Measurements from ENCODE around the gene CDKN3.

DNA sequence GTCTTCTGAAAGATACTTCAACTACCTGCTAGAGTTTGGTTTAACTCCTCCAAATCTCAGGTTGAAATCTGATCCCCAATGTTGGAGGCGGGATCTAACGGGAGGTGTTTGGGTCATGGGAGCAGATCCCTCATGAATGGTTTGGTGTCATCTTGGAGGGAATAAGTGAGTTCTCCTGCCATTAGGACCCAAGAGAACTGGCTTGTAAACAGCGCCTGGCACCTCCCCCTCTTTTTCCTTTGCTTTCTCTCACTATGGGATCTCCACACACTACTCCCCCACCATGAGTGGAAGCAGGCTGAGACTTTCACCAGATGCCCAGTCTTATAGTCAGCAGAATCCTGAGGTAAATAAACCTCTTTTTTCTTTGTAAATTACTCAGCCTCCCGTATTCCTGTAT, 41.9 kb downstream of the CDKN3 start:
- TF ChIP-seq, protein P1, sequence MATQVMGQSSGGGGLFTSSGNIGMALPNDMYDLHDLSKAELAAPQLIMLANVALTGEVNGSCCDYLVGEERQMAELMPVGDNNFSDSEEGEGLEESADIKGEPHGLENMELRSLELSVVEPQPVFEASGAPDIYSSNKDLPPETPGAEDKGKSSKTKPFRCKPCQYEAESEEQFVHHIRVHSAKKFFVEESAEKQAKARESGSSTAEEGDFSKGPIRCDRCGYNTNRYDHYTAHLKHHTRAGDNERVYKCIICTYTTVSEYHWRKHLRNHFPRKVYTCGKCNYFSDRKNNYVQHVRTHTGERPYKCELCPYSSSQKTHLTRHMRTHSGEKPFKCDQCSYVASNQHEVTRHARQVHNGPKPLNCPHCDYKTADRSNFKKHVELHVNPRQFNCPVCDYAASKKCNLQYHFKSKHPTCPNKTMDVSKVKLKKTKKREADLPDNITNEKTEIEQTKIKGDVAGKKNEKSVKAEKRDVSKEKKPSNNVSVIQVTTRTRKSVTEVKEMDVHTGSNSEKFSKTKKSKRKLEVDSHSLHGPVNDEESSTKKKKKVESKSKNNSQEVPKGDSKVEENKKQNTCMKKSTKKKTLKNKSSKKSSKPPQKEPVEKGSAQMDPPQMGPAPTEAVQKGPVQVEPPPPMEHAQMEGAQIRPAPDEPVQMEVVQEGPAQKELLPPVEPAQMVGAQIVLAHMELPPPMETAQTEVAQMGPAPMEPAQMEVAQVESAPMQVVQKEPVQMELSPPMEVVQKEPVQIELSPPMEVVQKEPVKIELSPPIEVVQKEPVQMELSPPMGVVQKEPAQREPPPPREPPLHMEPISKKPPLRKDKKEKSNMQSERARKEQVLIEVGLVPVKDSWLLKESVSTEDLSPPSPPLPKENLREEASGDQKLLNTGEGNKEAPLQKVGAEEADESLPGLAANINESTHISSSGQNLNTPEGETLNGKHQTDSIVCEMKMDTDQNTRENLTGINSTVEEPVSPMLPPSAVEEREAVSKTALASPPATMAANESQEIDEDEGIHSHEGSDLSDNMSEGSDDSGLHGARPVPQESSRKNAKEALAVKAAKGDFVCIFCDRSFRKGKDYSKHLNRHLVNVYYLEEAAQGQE (IDR thresholded peaks at IDR 0.05; ENCODE audit: low read depth), result no peak
- TF ChIP-seq, protein P2, sequence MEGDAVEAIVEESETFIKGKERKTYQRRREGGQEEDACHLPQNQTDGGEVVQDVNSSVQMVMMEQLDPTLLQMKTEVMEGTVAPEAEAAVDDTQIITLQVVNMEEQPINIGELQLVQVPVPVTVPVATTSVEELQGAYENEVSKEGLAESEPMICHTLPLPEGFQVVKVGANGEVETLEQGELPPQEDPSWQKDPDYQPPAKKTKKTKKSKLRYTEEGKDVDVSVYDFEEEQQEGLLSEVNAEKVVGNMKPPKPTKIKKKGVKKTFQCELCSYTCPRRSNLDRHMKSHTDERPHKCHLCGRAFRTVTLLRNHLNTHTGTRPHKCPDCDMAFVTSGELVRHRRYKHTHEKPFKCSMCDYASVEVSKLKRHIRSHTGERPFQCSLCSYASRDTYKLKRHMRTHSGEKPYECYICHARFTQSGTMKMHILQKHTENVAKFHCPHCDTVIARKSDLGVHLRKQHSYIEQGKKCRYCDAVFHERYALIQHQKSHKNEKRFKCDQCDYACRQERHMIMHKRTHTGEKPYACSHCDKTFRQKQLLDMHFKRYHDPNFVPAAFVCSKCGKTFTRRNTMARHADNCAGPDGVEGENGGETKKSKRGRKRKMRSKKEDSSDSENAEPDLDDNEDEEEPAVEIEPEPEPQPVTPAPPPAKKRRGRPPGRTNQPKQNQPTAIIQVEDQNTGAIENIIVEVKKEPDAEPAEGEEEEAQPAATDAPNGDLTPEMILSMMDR (IDR thresholded peaks at IDR 0.05 in 2 of 3, conservative IDR thresholded peaks at IDR 0.05 in 1 of 3; ENCODE audit: borderline replicate concordance in 1 of 3, insufficient read depth in 1 of 3, low read depth in 2 of 3, low read length in 2 of 3), result no peak
- TF ChIP-seq ELF1 (IDR thresholded peaks at IDR 0.05; ENCODE audit: borderline replicate concordance, low read depth) (no peak), POLR2A (IDR thresholded peaks at IDR 0.05; ENCODE audit: borderline replicate concordance, extremely low read depth, insufficient read depth, insufficient read length) (no peak), EZH2phosphoT487 (IDR thresholded peaks at IDR 0.05; ENCODE audit: borderline replicate concordance) (no peak), EZH2 (IDR thresholded peaks at IDR 0.05) (no peak), YY1 (IDR thresholded peaks at IDR 0.05; ENCODE audit: extremely low read depth, insufficient replicate concordance, low read depth, low read length) (no peak), SP1 (IDR thresholded peaks at IDR 0.05; ENCODE audit: low read depth) (no peak)
- TF ChIP-seq, protein P3, sequence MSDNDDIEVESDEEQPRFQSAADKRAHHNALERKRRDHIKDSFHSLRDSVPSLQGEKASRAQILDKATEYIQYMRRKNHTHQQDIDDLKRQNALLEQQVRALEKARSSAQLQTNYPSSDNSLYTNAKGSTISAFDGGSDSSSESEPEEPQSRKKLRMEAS (IDR thresholded peaks at IDR 0.05), result no peak
